Measurements from ENCODE around the gene SHISA2.
"Not testable (repeated sequence)": the region's sequence is repeated elsewhere in the genome, so short reads cannot be mapped to it uniquely, and the experiment has no call there.

Gene SHISA2
- total RNA-seq: 0.16 to 7.3 (median 5.0) reads per million in 3 experiments

GRCh38 chr13:26051657-26052311, at the start of gene SHISA2:
Gene SHISA2 (minus strand): TSS chr13:26052016. CDS start chr13:26050975, 1,041 bp downstream.
- DNase-seq: no peak

- no peak for DNase-seq
Observed at GRCh38 chr13:26095846-26096610, 44.2 kb upstream of the SHISA2 start.

DNA sequence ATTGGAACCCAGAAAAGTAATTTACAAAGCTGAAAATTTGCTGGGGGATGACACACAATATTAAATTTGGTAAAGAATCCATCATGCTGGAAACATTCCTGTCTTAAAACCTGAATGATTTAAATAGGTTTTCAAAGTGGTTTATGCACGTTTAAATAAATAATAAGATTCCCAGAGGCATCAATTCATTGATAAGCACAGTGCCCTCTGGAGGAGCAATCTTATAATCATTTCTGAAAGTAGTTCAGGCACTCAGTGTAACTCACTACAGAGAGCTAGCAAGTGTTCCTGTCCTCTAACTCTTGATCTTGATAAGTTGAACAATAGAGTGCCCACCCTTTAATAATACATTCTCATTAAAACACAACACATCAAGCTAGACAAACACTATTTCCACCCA, 43.5 kb upstream of the SHISA2 start:
- no peak for DNase-seq

DNA sequence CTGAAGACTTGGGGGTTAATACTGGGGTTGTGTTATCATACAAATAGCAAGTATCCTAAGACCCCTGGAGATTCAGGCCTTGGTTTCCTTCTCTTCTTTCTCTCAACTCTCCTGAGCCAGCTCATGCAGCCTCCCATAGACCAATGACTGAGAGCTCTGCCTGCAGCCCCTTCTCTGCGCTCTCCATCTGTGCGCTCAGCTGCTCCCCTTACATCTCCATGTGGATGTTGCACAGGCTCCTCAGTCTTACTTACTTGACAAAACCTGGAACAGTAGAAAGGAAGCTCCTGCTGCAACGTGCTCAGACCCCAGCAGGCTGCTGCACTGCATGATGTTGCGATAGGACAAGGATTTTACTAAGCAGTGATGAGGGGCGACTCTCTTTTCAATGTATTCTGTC, 25.0 kb upstream of the SHISA2 start:
- DNase-seq: not testable (repeated sequence)

DNA sequence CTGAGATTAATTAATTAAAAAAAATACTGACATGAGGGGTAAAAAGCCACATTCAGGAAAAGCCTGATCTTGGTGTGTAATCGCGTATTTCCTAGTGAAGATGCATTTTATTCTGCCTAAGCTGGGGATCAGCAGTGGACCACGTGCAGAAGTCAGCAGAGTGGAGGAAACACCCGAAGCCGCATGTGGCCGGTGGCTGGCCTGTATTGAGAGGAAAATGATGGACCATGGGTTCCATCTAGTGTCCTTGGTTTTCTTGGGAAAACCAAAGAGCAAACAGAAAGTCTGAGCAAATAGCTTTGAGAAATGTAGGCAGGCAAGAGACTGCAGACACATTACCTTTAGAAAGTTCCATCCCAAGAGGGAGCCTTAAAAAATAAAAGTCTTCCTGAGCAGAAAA, 23.7 kb upstream of the SHISA2 start:
- DNase-seq: no peak

GRCh38 chr13:26074706-26075105, 22.9 kb upstream of the SHISA2 start:
- no peak for DNase-seq

DNA sequence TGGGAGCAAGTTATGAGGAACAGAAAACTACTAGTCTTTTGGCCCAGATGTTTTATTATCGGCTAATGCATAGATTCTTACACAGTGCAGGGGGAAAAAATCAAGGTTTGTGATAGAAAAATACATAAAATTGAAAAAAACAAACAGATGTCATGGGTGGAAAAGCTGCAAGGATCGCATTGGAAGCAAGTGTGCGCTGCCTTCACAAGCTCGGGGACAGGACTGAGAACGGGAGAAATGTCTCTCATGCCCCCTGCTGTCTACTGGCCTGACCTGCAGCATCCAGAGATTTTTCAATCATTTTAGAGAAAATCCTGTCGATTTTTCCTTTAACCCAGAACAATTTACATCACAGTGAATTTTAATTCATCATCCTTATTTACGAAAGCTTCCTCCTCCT, 20.5 kb upstream of the SHISA2 start:
- DNase-seq: not testable (repeated sequence)

- DNase-seq: no peak
Observed at GRCh38 chr13:26071691-26072090, 19.9 kb upstream of the SHISA2 start.

DNA sequence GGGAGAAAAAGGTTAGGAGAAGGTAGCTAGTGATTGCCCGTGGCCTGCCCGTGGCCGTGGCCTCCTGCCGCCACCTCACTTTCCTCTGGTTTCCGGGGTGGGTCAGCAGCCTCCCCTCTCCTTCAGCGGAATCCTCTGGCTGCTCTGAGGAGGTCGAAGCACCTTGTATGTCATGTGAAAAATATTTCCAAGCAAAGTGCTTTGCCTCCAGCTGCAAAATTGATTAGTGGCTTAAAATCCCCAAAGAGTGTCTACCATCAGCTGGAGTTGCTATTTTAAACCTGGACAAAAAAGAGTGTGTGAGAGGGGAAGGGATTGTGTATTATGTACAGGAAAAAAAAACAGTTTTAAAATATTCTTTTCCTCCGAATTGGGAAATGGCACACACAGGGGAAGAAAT, 17.8 kb upstream of the SHISA2 start:
- not testable (repeated sequence) for DNase-seq

DNA sequence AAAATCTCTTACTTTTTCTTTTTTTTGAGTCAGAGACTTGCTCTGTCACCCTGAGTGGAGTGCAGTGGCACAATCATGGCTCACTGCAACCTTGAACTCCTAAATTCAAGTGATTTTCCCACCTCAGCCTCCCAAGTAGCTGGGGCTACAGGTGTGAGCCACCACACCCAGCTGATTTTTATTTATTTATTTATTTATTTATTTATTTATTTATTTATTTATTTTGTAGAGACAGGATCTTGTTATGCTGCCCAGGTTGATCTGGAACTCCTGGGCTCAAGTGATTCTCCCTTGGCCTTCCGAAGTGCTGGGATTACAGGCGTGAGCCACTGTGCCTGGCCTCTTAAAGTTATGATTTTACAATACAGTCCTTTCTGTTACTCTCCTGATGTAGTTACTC, 16.6 kb upstream of the SHISA2 start:
- not testable (repeated sequence) for DNase-seq

DNA sequence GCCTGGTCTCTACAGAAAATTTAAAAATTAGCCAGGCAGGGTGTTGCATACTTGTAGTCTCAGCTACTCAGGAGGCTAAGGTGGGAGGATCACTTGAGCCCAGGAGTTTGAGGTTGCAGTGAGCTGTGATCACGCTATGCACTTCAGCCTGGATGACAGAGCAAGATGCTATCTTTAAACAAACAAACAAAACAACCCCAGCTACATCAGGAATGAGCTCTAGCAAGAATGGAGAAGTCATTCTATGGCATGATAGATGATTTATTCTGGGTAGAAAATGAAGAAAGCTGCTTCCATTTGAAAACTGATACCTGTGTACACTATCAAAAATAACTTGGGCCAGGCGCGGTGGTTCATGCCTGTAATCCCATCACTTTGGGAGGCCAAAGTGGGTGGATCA, 15.8 kb upstream of the SHISA2 start:
- no peak for DNase-seq

DNA sequence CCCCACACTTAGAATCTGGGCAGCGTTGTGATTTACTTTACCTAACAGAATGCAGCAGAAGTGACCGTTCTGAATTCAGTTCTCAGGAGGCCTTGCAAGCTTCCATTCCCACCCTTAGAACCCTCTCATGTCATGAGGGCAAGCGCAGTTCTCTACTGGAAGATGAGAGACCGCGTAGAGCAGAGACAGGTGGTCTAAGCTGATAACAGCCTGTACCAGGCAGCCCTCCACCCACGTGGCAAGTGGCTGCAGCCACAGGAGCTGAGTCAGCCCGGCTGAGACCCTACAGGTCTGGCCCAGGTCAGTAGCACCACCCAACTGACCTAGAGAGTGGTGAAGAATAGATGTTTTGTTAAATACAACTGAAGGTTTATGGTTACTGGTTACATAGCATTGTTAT, 14.7 kb upstream of the SHISA2 start:
- not testable (repeated sequence) for DNase-seq

DNA sequence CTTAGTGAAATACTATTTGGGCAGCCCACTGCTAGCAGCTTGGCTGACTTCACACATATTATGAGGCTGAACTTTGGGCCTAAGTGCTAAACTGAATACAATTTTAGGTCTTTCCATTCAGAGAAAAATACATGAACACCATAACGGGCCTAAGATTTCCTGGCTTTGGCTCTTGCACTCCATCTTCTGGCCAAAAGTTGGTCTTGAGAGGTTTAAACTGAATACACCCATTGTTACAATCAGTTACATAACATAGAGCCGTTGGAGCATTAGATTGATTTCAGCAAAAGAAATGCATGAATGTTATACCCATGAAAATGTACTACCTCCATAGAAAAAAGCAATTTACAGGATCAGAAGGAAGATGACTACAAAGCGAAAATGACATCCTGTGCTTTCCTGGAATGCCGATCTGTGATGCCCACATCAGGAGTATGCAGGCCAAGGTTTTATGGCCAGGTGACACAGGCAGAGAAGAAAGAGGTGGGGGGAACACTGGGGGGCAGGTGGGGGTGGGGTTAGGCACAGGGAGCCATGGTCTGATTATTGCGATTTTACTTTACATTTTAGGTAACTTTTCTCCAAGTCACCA, 11.1 kb upstream of the SHISA2 start:
- peak; percentile 34 for DNase-seq

- no peak for DNase-seq
Observed at GRCh38 chr13:26061947-26062346, 10.1 kb upstream of the SHISA2 start.

DNA sequence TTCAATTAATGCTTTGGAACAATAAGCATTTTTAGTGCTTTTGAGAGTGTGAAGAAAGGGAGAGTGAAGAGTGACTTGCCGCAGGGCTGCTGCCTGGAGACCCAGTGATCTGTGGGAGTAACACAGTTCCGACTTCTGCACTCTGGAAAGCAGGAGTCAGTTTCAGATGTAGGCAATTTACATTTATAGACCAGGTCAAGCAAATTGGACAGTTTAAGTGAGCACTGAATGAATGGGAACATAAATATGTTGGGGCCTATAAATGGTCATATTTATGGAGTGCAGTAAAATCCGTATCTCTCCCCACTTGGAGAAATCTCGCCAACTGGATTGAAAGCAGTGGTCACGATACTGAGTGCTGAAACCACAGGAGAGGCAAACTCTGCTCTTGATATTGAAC, 9.4 kb upstream of the SHISA2 start:
- no peak for DNase-seq

DNA sequence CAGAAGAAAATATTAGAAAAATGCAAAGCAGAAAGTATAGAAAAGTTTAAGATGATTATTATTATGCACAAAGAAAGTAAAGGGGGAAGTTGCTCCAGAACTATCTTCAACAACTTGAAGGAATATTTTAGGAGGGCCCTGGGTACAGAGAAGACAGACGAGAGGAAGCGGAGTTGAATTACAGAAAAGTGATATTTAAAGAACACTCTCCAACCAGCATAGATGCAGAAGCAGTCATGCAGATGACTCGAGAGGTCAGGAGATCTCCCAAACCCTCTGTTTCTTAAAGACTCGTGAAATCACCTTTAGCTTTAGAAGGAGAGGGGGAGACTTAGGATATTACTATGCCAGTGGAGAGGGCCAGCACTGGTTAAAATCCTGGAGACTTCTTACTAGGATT, 8.5 kb upstream of the SHISA2 start:
- DNase-seq: no peak

GRCh38 chr13:26058704-26059103, 6.9 kb upstream of the SHISA2 start:
- DNase-seq: no peak

DNA sequence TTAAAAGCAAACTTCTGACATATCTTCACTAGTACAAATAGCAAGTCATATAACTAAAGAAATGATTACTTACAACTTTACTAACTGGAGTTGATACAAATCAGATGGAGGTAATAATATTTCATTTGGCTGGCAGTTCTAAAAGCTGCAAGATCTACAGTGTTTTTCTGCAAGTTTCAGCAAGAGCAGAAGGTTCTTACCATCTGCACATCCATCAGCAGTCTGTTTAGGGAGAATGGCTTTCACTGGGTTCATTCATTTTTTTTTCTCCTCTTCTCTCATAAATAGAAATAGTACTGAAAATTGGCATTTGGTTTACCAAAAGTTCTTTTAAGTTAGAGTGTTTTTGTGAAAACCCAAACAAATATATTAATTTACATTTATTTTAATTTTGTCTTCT, 3.1 kb upstream of the SHISA2 start:
- no peak for DNase-seq

DNA sequence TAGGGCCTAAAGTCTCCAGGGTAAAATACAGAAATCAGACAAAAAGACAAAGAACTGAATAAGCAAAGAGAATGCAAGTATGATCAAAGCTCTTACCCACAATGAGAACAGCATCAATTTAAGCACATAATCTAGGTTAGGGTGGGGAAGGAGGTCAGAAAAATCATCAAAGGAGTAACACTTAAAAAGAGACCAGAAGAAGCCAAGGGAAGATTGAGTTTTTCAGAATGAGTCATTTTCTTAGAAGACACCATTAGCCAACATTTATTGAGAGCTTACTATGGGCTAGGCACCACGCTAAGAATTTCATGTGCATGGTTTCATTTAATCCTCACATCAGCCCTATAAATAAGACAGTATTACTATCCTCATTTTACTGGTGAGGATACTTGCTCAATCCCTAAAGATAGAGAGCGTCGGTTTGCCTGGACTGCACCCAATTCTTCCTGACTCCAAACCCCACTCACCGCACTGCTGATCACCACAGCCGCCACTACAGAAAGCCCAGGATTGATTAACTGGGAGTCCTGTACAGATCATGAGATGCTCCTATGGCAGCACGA, 1.7 kb upstream of the SHISA2 start:
- no peak for DNase-seq

GRCh38 chr13:26052337-26052736, 521 bp upstream of the SHISA2 start:
- DNase-seq: no peak

DNA sequence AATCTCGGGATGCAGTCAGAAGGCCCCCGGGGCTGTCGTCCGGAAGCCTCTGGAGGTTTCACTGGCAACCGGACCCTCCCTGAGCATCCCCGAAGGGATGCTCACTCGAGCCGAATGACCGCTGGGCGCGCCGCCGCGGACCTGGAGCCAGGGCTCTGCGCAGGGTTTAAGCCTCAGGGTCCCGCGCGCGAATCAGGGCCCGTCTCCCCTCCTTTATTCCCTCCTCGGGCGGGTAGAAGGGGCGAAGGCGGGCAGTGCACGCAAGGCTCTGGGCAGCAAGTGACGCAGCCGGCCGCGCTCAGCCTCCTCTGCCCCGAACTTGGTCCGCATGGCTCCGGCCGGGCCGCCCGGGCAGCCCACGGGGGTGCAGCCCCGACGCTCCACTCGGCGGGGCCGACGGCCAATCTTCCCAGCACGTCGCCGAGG, 572 bp downstream of the SHISA2 start:
- DNase-seq: no peak

- DNase-seq: no peak
Observed at GRCh38 chr13:26050568-26051230, 1.1 kb downstream of the SHISA2 start.

- no peak for DNase-seq
Observed at GRCh38 chr13:26048741-26049140, 3.1 kb downstream of the SHISA2 start.

Data from central memory CD4-positive, alpha-beta T cell (primary cell).